Astrocyte of the hippocampus (primary cell): ENCODE results near the gene VWDE.
"Not testable (repeated sequence)": the region's sequence is repeated elsewhere in the genome, so short reads cannot be mapped to it uniquely, and the experiment has no call there.

ENCODE experiments used
- DNase-seq: peaks from one replicate; pipeline ENCODE4 v3.0.0; 2011; ENCODE audit warnings: low read depth, low spot score

Gene VWDE

GRCh38 chr7:12403287-12404181 is at the start of gene VWDE:
Gene VWDE (minus strand): TSS chr7:12403865. CDS start chr7:12403716, 149 bp downstream.
- peak; percentile 52 for DNase-seq

GRCh38 chr7:12453136-12453535 is 49.5 kb upstream of the VWDE start:
- not testable (repeated sequence) for DNase-seq

- DNase-seq, result no peak
Measured at GRCh38 chr7:12450615-12451014, 47.0 kb upstream of the VWDE start.

DNA sequence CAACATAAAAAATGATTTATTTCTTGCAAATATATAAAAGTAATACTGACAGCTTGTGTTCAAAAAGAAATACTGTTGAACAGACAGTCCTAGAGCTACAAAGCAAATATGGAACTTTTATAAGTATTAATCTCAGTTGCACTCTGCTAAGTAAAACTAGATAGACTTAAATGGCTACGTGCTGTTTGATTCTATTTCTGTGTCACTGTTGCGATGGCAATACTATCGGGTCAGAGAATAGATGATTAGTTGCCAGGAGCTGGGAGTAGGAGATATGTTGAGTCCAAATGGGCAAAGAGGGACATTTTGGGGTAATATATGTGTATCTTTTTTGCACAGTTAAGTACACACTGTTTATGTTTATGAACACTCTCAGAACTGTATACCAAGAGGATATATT is 41.1 kb upstream of the VWDE start:
- DNase-seq, result no peak

- DNase-seq, result no peak
Measured at GRCh38 chr7:12440229-12440628, 36.6 kb upstream of the VWDE start.

DNA sequence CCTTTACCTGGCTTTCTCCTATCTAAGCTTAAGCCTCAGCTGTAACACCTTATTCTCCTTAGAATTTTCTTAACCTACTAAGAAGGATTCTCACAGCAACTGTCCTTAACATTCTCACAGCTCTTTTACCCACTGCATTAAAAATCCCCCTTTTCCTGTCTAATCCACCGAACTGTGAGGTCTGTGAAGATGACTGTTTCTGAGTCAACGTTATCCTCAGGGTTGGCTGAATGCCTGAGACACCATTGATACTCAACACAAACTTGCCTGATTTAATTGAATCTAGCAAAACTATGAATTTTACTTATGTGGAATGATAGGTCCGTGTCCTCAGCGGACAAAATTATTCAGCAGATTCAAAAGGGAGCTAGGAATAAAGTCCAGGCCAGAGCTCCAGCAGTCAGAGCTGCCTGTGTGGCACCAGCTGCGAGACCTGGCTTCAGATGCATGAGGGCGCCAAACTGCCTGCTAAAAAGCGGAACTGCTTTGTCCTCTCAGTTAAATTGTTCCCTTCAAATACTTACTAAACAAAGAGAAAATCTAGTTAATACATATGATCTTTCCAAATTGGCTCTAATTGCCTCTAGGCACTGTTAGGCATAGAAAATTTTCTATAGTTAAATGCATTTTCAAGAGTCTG is 33.4 kb upstream of the VWDE start:
- peak; percentile 64 for DNase-seq

GRCh38 chr7:12436126-12436525 is 32.5 kb upstream of the VWDE start:
- DNase-seq, result no peak

DNA sequence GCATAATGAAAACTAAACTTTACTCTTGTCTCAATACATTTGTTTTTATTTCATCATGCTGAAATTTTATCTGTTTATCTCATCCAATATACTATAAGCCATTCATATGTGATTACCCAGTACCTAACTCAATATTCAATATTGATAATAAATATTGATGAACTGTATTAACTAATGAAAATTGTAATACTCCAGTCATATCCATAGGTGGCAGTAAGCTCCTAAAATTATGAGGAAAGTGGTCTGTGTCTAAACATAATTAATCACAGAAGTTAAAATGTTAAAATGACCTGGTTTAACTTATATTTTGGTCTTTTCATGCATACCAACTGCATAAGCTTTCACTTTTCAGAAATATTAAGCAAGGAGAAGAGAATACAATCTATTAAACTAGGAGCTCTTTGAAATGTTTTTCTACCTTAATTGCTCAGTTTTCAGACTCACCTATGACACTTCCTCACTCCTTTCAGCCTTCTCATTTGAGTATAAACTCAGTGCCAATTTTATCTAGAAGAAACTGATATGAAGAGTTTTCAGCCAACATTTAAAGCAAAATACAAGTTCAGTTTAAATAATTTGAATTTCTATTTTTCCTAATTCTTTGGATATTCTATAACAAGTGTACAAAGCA is 30.5 kb upstream of the VWDE start:
- DNase-seq, result no peak

GRCh38 chr7:12431886-12432556 is 28.4 kb upstream of the VWDE start:
- no peak for DNase-seq

GRCh38 chr7:12425311-12425710 is 21.6 kb upstream of the VWDE start:
- no peak for DNase-seq

GRCh38 chr7:12423997-12424745 is 20.5 kb upstream of the VWDE start:
- peak; percentile 41 for DNase-seq

GRCh38 chr7:12423355-12423996 is 19.8 kb upstream of the VWDE start:
- DNase-seq, result peak; percentile 16

DNA sequence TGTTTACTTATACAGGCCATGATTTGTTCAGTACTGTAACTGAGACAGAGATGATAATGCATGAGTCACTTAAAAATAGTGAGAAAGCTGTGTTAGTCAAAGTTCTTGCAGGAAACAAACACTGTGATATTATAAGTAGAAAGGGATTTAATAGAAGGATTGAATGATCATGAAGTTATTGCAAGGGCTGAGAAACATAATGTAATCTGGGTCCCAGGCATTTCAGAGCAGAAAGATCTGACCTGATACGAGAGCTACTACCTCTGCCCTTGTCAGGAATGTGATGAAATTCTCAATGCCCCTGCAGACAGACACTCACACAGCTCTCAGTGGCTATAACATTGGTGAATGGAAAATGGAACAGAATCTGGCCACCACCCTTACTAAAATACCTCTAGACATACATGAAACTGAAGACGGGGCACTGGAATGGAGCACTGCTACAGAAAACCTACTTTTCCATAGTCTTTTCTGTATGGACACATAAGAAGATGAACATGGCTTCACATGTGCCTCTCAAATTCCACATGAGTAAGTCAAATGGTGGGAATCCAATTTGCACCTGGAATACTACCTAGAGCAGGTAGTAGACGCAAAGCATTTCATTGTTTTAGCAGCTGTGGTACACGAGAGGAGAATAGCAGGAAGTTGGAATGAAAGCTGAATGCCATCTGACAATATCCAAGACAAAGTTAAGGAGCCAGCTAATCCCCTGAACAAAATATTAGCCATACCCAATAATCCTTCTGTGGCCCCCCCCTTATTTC is 19.1 kb upstream of the VWDE start:
- DNase-seq, result no peak

- no peak for DNase-seq
Measured at GRCh38 chr7:12418452-12418851, 14.8 kb upstream of the VWDE start.

DNA sequence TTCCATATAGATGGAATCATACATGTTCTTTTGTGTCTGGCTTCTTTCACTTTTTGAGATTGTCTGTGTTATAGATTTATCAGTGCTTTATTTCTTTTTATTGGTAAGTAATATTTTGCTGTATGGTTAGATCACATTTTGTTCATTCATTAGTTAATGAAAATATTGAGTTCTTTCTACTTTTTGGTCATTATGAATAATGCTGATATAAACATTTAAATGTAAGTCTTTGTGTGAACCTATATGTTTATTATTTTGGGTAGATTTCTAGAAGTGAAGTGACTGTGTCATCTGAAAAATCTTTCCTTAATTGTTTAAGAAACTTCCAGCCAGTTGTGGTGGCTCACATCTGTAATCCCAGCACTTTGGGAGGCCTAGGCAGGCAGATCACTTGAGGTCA is 11.4 kb upstream of the VWDE start:
- no peak for DNase-seq

- no peak for DNase-seq
Measured at GRCh38 chr7:12412407-12412806, 8.7 kb upstream of the VWDE start.

DNA sequence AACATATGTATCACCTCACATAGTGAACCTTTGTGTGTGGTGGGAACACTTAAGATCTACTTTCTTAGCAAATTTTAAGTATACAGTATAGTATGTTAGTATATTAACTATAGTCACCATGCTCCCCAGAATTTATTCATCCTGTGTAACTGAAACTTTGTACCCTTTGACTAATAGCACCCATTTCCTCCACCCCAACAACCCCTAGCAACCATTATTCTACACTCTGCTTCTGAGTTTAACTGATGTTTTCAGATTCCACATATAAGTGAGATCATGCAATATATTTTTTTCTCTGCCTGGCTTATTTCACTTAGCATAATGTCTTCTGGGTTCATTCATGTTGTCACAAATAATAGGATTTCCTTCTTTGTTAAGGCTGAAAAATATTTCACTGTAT is 6.9 kb upstream of the VWDE start:
- DNase-seq, result no peak

- DNase-seq, result no peak
Measured at GRCh38 chr7:12409097-12409711, 5.5 kb upstream of the VWDE start.

GRCh38 chr7:12407652-12408051 is 4.0 kb upstream of the VWDE start:
- not testable (repeated sequence) for DNase-seq

DNA sequence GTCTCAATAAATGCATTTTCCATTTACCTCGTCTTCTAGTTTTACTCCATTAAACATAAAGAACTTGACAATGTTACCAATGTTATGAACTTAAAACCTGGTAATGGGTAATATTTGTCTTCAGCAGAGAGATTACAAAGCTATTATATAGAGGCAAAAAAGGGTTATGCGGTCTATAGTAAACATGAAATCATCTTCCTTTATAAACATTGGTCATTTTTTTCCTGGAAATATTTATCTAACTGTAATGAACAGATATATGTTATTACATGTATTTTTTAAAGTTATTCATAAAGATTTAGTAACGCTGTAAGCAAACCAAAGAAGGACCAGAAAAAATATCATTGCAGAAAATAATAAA is 1.3 kb downstream of the VWDE start:
- no peak for DNase-seq
